K562 (cell line): ENCODE measurements around the gene THADA. TPM values are rescaled to one million over a fixed set of nuclear protein-coding genes. Genes with fewer than 3 reads are reported as not detected.

Experiments used
- CREB3 ChIP-seq: fragments of 450-650 bp; conservative IDR thresholded peaks from 2 replicates; pipeline ENCODE4 v1.6.1; 2016; ENCODE audit warnings: missing genetic modification characterization, low read depth, mild to moderate bottlenecking, missing compliant biosample characterization, moderate library complexity
- EHMT2 ChIP-seq: fragments of 450-650 bp; IDR thresholded peaks from 2 replicates; pipeline ENCODE4 v1.6.1; 2018; ENCODE audit warnings: antibody characterized with exemption
- HLTF ChIP-seq: fragments of 450-650 bp; IDR thresholded peaks from 2 replicates; pipeline ENCODE4 v1.6.1; 2016
- KLF1 ChIP-seq: fragments of 450-650 bp; IDR thresholded peaks from 2 replicates; pipeline ENCODE4 v1.6.1; 2016; ENCODE audit warnings: missing genetic modification characterization, missing compliant biosample characterization
- LCOR ChIP-seq: sonication (generic); formaldehyde crosslinking; IDR thresholded peaks from 2 replicates; pipeline ENCODE4 v1.8.0; 2022; ENCODE audit warnings: mild to moderate bottlenecking, missing genetic modification reagents
- NBN ChIP-seq: fragments of 450-650 bp; IDR thresholded peaks from 2 replicates; pipeline ENCODE4 v1.6.1; 2016; ENCODE audit warnings: low read depth, mild to moderate bottlenecking
- NKRF ChIP-seq: fragments of 450-650 bp; IDR thresholded peaks from 2 replicates; pipeline ENCODE4 v1.6.1; 2016; ENCODE audit warnings: borderline replicate concordance
- SIX5 ChIP-seq, 2 experiments: IDR thresholded peaks; 2 replicates each; pipeline ENCODE4 v1.6.1; 2011; ENCODE audit warnings: low read length in 2 of 2, borderline replicate concordance in 1 of 2, low read depth in 1 of 2, mild to moderate bottlenecking in 1 of 2, moderate library complexity in 1 of 2; ENCODE audit not compliant: insufficient read depth in 1 of 2
- SMARCA5 ChIP-seq: fragments of 450-650 bp; IDR thresholded peaks from 2 replicates; pipeline ENCODE4 v1.6.1; 2016
- SNRNP70 ChIP-seq: fragments of 200-400 bp; formaldehyde crosslinking; optimal IDR thresholded peaks from 2 replicates; pipeline ENCODE3; 2017; ENCODE audit warnings: low read depth, low read length
- TRIM25 ChIP-seq: fragments of 450-650 bp; IDR thresholded peaks from 2 replicates; pipeline ENCODE4 v1.7.0; 2016; ENCODE audit warnings: borderline replicate concordance
- TSHZ1 ChIP-seq: fragments of 250-450 bp; sonication (Bioruptor Pico); IDR thresholded peaks from 2 replicates; pipeline ENCODE4 v1.4.0; 2020; ENCODE audit warnings: mild to moderate bottlenecking, moderate library complexity
- UBTF ChIP-seq, 2 experiments: IDR thresholded peaks; 2 replicates each; pipeline ENCODE4 v1.6.1; 2012; ENCODE audit warnings: improper control_type of control experiment in 2 of 2, low read depth in 2 of 2, low read length in 2 of 2, borderline replicate concordance in 1 of 2
- XRCC5 ChIP-seq: fragments of 200-400 bp; formaldehyde crosslinking; IDR thresholded peaks from 2 replicates; pipeline ENCODE4 v1.6.1; 2017; ENCODE audit warnings: low read depth, mild to moderate bottlenecking, low read length
- ZNF584 ChIP-seq: fragments of 200-800 bp; sonication (Bioruptor generic); IDR thresholded peaks from 2 replicates; pipeline ENCODE4 v1.6.1; 2016; ENCODE audit warnings: low read depth, mild to moderate bottlenecking, missing genetic modification characterization, missing compliant biosample characterization
- ZZZ3 ChIP-seq: fragments of 450-650 bp; IDR thresholded peaks from 2 replicates; pipeline ENCODE4 v1.6.1; 2016; ENCODE audit warnings: antibody characterized with exemption, mild to moderate bottlenecking, moderate library complexity
- polyA plus RNA-seq, 8 experiments: library from polyadenylated mRNA; depleted of rRNA in 4 of 8; stranded (reverse) in 5 of 8; unstranded in 3 of 8; fragments of >200 nt; fragmentation: Nextera tagmentation in 2 of 8; fragmentation: Illumina TruSeq in 1 of 8; extraction: Ambion mirVana in 2 of 8; extraction: Trizol in 1 of 8; gene quantifications; 2 replicates each; pipeline versions ENCODE4 v1.2.1 to v1.2.3, GENCODE V29; 2011 to 2014; ENCODE audit warnings: inconsistent platforms in 1 of 8, missing spikeins in 1 of 8
- total RNA-seq, 7 experiments: library from RNA; depleted of rRNA in 6 of 7; stranded (reverse); fragments of >200 nt in 6 of 7; fragmentation: Illumina TruSeq in 2 of 7; extraction: Trizol in 2 of 7; gene quantifications; 2 replicates each; pipeline versions ENCODE4 v1.2.1 to v1.2.3, GENCODE V29; 2011 to 2021; ENCODE audit warnings: low replicate concordance in 1 of 7

Gene THADA
- total and polyA plus RNA-seq, 9 of the 15 experiments (the other 6 are each of a cell fraction or from before 2014, with no cell fraction given) = 17.8 to 34.7 (median 31.9) TPM

- TF ChIP-seq UBTF (IDR thresholded peaks at IDR 0.05; ENCODE audit: borderline replicate concordance in 1 of 2, low read depth in 2 of 2, low read length in 2 of 2) (peak in 1 of 2 experiments; percentile 14; a peak in 1 of 4 replicates), SIX5 (IDR thresholded peaks at IDR 0.05; ENCODE audit: borderline replicate concordance in 1 of 2, insufficient read depth in 1 of 2, low read depth in 1 of 2, low read length in 2 of 2) (peak; percentile 19 to 20; a peak in 1 of 4 replicates), HLTF (0 out of 2 replicates have a peak, but pooled peaks have one; percentile 13), CREB3 (tag) (peak; percentile 47; the same call in 1 of the 2 replicates), LCOR (CRISPR knock-in tag) (peak; percentile 84), XRCC5 (no peak; the same call in 1 of the 2 replicates), KLF1 (tag) (no peak), SNRNP70 (no peak), SMARCA5 (no peak), NKRF (peak; percentile 99), ZNF584 (no peak), TSHZ1 (no peak), ZZZ3 (no peak), EHMT2 (no peak), NBN (peak; percentile 100), TRIM25 (no peak)
Measured at GRCh38 chr2:43595603-43596412, at the start of gene THADA (continued).
